ENCODE measurements around the gene CCDC183.

CCDC183 gene

GRCh38 chr9:136853596-136854112, 57.5 kb downstream of the CCDC183 start:
- ATAC-seq (replicated peaks; ENCODE audit: extremely low read depth, poor library complexity, severe bottlenecking) (no peak), DNase-seq (ENCODE audit: low spot score in 2 of 2) (no peak)
- H3K4me3 Mint-ChIP-seq, result no peak overlapping the region
- H3K4me1 Mint-ChIP-seq, result peaks cover 6% of the 10 kb centered on the region
- no peaks in the 10 kb centered on the region for H3K9me3 Mint-ChIP-seq
- H3K36me3 Mint-ChIP-seq (ENCODE audit: insufficient read depth), result peaks cover 16% of the 10 kb centered on the region
- H3K27ac Mint-ChIP-seq (ENCODE audit: low read depth), result no peak overlapping the region
- H3K27me3 Mint-ChIP-seq, result no peaks in the 10 kb centered on the region

GRCh38 chr9:136854113-136854841, 58.1 kb downstream of the CCDC183 start:
- no peaks in the 10 kb centered on the region for H3K27me3 Mint-ChIP-seq
- no peaks in the 10 kb centered on the region for H3K4me1 Mint-ChIP-seq
- H3K4me3 Mint-ChIP-seq, result no peak overlapping the region
- DNase-seq (ENCODE audit: low spot score in 2 of 2), result no peak
- H3K9me3 Mint-ChIP-seq, result no peaks in the 10 kb centered on the region
- H3K27ac Mint-ChIP-seq (ENCODE audit: low read depth), result no peak overlapping the region
- H3K36me3 Mint-ChIP-seq (ENCODE audit: insufficient read depth), result peaks cover 11% of the 10 kb centered on the region
- ATAC-seq (replicated peaks; ENCODE audit: extremely low read depth, poor library complexity, severe bottlenecking), result no peak

DNA sequence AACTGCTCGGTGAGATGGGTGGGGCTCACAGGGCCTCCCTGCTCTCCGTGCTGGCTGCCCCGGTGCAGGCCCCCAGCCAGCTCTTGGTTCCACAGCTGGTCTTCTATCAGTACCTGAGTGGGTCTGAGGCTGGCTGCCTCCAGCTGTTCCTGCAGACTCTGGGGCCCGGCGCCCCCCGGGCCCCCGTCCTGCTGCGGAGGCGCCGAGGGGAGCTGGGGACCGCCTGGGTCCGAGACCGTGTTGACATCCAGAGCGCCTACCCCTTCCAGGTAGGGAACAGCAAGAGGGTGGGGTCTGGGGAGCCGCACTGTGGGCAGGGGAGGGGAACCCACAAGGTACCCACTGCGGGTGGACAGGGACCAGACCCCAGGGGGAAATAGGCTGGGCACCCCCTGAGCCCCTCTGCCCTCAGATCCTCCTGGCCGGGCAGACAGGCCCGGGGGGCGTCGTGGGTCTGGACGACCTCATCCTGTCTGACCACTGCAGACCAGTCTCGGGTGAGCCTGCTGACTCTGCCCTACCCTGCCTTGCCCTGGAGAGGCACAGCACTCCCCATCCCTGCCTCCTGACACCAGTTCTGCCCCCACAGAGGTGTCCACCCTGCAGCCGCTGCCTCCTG, 58.8 kb downstream of the CCDC183 start:
- Mint-ChIP-seq H3K27me3 (no peaks in the 10 kb centered on the region), H3K4me1 (no peaks in the 10 kb centered on the region), H3K36me3 (ENCODE audit: insufficient read depth) (peaks cover 10% of the 10 kb centered on the region), H3K9me3 (no peaks in the 10 kb centered on the region), H3K27ac (ENCODE audit: low read depth) (no peak overlapping the region), H3K4me3 (no peak overlapping the region)
- DNase-seq (ENCODE audit: low spot score in 2 of 2) (no peak), ATAC-seq (replicated peaks; ENCODE audit: extremely low read depth, poor library complexity, severe bottlenecking) (no peak)

DNA sequence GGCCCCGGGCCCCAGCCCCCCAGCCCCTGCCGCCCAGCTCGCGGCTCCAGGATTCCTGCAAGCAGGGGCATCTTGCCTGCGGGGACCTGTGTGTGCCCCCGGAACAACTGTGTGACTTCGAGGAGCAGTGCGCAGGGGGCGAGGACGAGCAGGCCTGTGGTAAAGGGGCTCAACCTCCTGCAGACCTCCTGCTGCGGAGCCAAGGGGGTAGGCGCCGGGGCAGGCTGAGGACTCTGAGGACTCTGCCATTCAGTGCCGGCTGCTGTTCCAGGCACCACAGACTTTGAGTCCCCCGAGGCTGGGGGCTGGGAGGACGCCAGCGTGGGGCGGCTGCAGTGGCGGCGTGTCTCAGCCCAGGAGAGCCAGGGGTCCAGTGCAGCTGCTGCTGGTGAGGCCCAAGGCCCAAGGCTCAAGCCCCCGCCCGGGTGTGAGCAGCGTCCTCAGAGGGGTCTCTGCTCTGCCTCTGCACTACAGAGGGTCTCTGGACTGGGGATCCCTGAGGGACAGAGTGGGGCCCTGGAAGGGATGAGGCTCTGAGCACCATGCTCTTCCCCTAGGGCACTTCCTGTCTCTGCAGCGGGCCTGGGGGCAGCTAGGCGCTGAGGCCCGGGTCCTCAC, 59.4 kb downstream of the CCDC183 start:
- Mint-ChIP-seq H3K36me3 (ENCODE audit: insufficient read depth) (peaks cover 8% of the 10 kb centered on the region), H3K4me3 (no peak overlapping the region), H3K27me3 (no peaks in the 10 kb centered on the region), H3K9me3 (no peaks in the 10 kb centered on the region), H3K4me1 (no peaks in the 10 kb centered on the region), H3K27ac (ENCODE audit: low read depth) (no peak overlapping the region)
- DNase-seq (ENCODE audit: low spot score in 2 of 2), result no peak
- no peak for ATAC-seq (replicated peaks; ENCODE audit: extremely low read depth, poor library complexity, severe bottlenecking)

DNA sequence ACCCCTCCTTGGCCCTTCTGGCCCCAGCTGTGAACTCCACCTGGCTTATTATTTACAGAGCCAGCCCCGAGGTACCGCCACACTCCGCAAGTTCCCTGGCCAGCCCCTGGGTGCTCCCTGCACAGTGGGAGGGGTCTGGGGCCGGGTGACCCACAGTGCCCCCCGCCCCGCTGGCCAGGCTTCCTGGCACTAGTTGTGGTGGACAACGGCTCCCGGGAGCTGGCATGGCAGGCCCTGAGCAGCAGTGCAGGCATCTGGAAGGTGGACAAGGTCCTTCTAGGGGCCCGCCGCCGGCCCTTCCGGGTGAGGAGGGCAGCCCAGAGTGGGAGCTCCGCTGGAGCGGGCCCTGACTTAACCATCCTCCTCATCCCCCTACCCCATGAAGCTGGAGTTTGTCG, 59.9 kb downstream of the CCDC183 start:
- no peak for DNase-seq (ENCODE audit: low spot score in 2 of 2)
- H3K27me3 Mint-ChIP-seq, result no peaks in the 10 kb centered on the region
- no peak overlapping the region for H3K27ac Mint-ChIP-seq (ENCODE audit: low read depth)
- no peaks in the 10 kb centered on the region for H3K9me3 Mint-ChIP-seq
- H3K4me3 Mint-ChIP-seq, result no peak overlapping the region
- peaks cover 8% of the 10 kb centered on the region for H3K36me3 Mint-ChIP-seq (ENCODE audit: insufficient read depth)
- H3K4me1 Mint-ChIP-seq, result no peaks in the 10 kb centered on the region
- no peak for ATAC-seq (replicated peaks; ENCODE audit: extremely low read depth, poor library complexity, severe bottlenecking)

GRCh38 chr9:136856541-136857141, 60.5 kb downstream of the CCDC183 start:
- DNase-seq (ENCODE audit: low spot score in 2 of 2) (no peak), ATAC-seq (replicated peaks; ENCODE audit: extremely low read depth, poor library complexity, severe bottlenecking) (no peak)
- Mint-ChIP-seq H3K4me1 (no peaks in the 10 kb centered on the region), H3K36me3 (ENCODE audit: insufficient read depth) (peaks cover 5% of the 10 kb centered on the region), H3K27me3 (no peaks in the 10 kb centered on the region), H3K27ac (ENCODE audit: low read depth) (no peak overlapping the region), H3K9me3 (no peaks in the 10 kb centered on the region), H3K4me3 (no peak overlapping the region)

GRCh38 chr9:136857166-136857565, 61.0 kb downstream of the CCDC183 start:
- Mint-ChIP-seq H3K4me1 (no peaks in the 10 kb centered on the region), H3K4me3 (no peak overlapping the region), H3K27me3 (no peaks in the 10 kb centered on the region), H3K9me3 (no peaks in the 10 kb centered on the region), H3K27ac (ENCODE audit: low read depth) (no peak overlapping the region), H3K36me3 (ENCODE audit: insufficient read depth) (peaks cover 8% of the 10 kb centered on the region)
- ATAC-seq (replicated peaks; ENCODE audit: extremely low read depth, poor library complexity, severe bottlenecking), result no peak
- no peak for DNase-seq (ENCODE audit: low spot score in 2 of 2)
